Skeletal muscle tissue (tissue), 4 donors: ENCODE measurements around the gene SOD1. TPM values are rescaled to one million over a fixed set of nuclear protein-coding genes. Genes with fewer than 3 reads are reported as not detected.

Experiments used
- H3K27ac ChIP-seq: one replicate; pipeline ENCODE4 v1.7.0; 2013; ENCODE audit warnings: mild to moderate bottlenecking, low read depth, low read length, inconsistent platforms
- H3K27me3 ChIP-seq, 3 donors: one replicate each; pipeline ENCODE4 v1.7.0; 2013; ENCODE audit warnings: low read length in 3 of 3; ENCODE audit not compliant: control insufficient read depth in 3 of 3, insufficient read depth in 3 of 3
- H3K36me3 ChIP-seq, 3 donors: one replicate each; pipeline ENCODE4 v1.7.0; 2013; ENCODE audit warnings: low read length in 3 of 3; ENCODE audit not compliant: control insufficient read depth in 3 of 3, insufficient read depth in 3 of 3
- H3K4me1 ChIP-seq, 3 donors: one replicate each; pipeline ENCODE4 v1.7.0; 2013; ENCODE audit warnings: low read length in 3 of 3, mild to moderate bottlenecking in 3 of 3; ENCODE audit not compliant: control insufficient read depth in 3 of 3, insufficient read depth in 3 of 3
- H3K4me3 ChIP-seq, 3 donors: one replicate each; pipeline ENCODE4 v1.7.0; 2013; ENCODE audit warnings: low read length in 3 of 3
- H3K9ac ChIP-seq, 3 donors: one replicate each; pipeline ENCODE4 v1.7.0; 2013; ENCODE audit warnings: low read length in 3 of 3, mild to moderate bottlenecking in 3 of 3, moderate library complexity in 2 of 3, low read depth in 1 of 3
- H3K9me3 ChIP-seq, 3 donors: one replicate each; pipeline ENCODE4 v1.7.0; 2013; ENCODE audit warnings: low read length in 3 of 3; ENCODE audit not compliant: control insufficient read depth in 3 of 3
- total RNA-seq: library from RNA; depleted of rRNA; stranded (reverse); fragments of >200 nt; gene quantifications from one replicate; pipeline ENCODE4 v1.2.3, GENCODE V29; 2014
- donor health status: Osteomylitis.

Gene SOD1
- total RNA-seq, 1 donor from 2014 or later, result 89.8 TPM

DNA sequence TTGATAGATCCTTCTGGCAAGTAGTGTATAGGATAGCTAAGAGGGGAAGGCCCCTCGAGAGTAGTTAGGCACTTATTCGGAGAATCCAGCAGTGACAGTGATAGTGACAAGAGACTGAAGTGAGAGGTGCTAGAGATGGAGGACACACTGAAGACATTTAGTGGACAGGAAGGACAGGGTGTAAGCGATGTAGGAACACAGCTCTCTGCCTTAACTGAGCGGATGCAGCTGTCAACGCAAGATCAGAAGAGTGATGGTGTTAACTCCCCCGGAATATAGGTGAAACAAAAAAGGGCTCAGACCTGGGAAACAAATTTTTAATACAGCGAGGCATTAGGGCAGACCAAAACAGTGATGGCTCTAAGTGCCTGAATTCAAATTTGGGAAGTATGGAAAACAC is 15.8 kb downstream of the SOD1 start:
- Histone ChIP-seq H3K36me3 (peaks cover 3 to 12% (median 3%) of the 10 kb centered on the region in 3 donors), H3K27ac (no peak overlapping the region), H3K27me3 (no peaks in the 10 kb centered on the region), H3K4me1 (no peaks in the 10 kb centered on the region), H3K9ac (no peak overlapping the region), H3K4me3 (no peak overlapping the region), H3K9me3 (no peaks in the 10 kb centered on the region)

DNA sequence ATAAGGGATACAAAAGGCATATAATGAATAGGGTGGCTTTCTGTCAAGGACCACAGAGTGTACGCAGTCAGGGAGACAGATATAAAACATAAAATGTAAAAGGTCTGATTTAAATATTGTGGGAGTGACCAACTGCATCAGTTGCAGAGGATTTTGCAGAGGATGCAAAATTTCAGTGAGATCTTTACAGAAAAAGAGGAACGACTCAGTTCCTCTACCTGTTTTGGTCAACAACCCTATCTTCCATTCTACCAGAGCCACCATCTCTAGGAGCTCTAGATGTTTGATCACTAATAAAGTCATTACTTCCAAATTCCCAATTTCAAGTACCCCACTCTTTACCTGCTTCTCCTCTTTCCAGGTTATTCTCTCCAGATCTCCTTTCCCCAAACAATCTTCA is 16.5 kb downstream of the SOD1 start:
- no peak overlapping the region for H3K27ac ChIP-seq
- H3K27me3 ChIP-seq, result no peaks in the 10 kb centered on the region
- no peak overlapping the region for H3K4me3 ChIP-seq
- H3K9ac ChIP-seq, result no peak overlapping the region
- no peaks in the 10 kb centered on the region for H3K9me3 ChIP-seq
- H3K36me3 ChIP-seq, result peaks cover 3 to 12% (median 3%) of the 10 kb centered on the region in 3 donors
- H3K4me1 ChIP-seq, result no peaks in the 10 kb centered on the region

DNA sequence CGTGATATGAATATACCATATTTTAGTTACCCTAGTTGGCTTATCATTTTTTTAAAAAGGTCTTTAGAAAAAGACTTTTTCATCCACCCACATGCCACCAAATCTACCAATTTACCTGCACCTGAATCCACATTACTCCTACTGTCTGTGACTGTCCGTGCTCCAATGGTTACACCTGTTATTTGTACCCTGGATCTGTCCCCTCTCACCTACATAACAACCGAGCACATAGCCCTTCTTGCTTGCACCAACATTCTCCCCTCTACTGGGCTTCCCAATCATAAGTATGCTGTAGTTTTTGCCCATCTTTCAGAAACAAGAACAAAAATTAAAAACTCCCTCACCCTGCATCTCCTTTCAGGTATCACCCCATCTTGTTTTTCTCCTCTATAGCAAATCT is 17.6 kb downstream of the SOD1 start:
- Histone ChIP-seq H3K36me3 (peaks cover 0 to 1% (median 1%) of the 10 kb centered on the region in 3 donors), H3K27ac (no peak overlapping the region), H3K4me1 (no peaks in the 10 kb centered on the region), H3K4me3 (no peak overlapping the region), H3K27me3 (no peaks in the 10 kb centered on the region), H3K9me3 (no peaks in the 10 kb centered on the region), H3K9ac (no peak overlapping the region)

DNA sequence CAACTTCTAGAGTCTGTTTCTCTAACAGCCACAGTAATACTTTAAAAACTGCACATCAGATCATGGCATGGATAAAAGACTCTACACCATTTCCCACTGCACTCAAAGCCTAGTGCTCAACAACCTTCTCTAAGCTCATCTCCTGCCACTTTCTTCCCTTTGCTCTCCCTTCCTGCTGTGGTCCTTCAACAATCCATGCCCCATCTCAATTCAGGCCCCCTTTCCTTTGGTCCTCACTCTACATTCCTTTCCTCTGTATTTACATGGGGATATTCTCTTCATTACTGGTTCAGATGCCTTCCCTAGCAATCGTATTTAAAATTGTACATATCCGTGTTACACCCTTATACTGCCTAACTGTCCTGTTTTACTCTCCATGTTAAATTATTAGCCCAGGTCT is 19.0 kb downstream of the SOD1 start:
- H3K9me3 ChIP-seq, result no peaks in the 10 kb centered on the region
- no peak overlapping the region for H3K9ac ChIP-seq
- no peaks in the 10 kb centered on the region for H3K4me1 ChIP-seq
- peaks cover 3 to 9% (median 5%) of the 10 kb centered on the region in 3 donors for H3K36me3 ChIP-seq
- no peak overlapping the region for H3K4me3 ChIP-seq
- no peaks in the 10 kb centered on the region for H3K27me3 ChIP-seq
- H3K27ac ChIP-seq, result no peak overlapping the region

DNA sequence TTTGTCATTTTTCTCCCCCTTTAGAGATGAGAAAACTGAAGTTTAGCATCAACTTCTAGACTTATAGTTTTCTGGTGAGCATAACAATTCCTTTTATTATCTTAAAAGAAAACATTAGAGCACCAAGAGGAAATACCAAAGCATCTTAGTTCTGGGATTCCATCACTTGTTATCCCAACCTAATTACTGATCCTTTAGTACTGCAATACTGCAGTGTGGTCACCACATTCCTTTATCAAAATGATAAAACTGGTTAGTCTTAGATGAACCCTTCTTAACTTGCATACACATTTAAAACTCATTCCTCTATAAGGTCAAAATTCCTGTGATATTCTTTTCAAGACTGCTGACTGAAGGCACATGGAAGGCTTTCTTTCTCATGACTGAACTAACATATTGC is 23.1 kb downstream of the SOD1 start:
- H3K27ac ChIP-seq, result no peak overlapping the region
- no peaks in the 10 kb centered on the region for H3K27me3 ChIP-seq
- H3K4me3 ChIP-seq, result no peak overlapping the region
- H3K36me3 ChIP-seq, result peaks cover 18 to 37% (median 27%) of the 10 kb centered on the region in 3 donors
- no peaks in the 10 kb centered on the region for H3K9me3 ChIP-seq
- no peaks in the 10 kb centered on the region for H3K4me1 ChIP-seq
- no peak overlapping the region for H3K9ac ChIP-seq

- H3K9ac ChIP-seq, result no peak overlapping the region
- H3K4me1 ChIP-seq, result no peaks in the 10 kb centered on the region
- no peaks in the 10 kb centered on the region for H3K9me3 ChIP-seq
- H3K27me3 ChIP-seq, result no peaks in the 10 kb centered on the region
- H3K36me3 ChIP-seq, result peaks cover 20 to 41% (median 27%) of the 10 kb centered on the region in 3 donors
- no peak overlapping the region for H3K27ac ChIP-seq
- no peak overlapping the region for H3K4me3 ChIP-seq
These were observed 23.5 kb downstream of the SOD1 start for GRCh38 chr21:31683029-31683428.

- Histone ChIP-seq H3K9ac (no peak overlapping the region), H3K4me3 (no peak overlapping the region), H3K36me3 (peaks cover 22 to 47% (median 33%) of the 10 kb centered on the region in 3 donors), H3K27ac (no peak overlapping the region), H3K9me3 (no peaks in the 10 kb centered on the region), H3K4me1 (no peaks in the 10 kb centered on the region), H3K27me3 (no peaks in the 10 kb centered on the region)
These were observed 25.4 kb downstream of the SOD1 start for GRCh38 chr21:31684918-31685317.

DNA sequence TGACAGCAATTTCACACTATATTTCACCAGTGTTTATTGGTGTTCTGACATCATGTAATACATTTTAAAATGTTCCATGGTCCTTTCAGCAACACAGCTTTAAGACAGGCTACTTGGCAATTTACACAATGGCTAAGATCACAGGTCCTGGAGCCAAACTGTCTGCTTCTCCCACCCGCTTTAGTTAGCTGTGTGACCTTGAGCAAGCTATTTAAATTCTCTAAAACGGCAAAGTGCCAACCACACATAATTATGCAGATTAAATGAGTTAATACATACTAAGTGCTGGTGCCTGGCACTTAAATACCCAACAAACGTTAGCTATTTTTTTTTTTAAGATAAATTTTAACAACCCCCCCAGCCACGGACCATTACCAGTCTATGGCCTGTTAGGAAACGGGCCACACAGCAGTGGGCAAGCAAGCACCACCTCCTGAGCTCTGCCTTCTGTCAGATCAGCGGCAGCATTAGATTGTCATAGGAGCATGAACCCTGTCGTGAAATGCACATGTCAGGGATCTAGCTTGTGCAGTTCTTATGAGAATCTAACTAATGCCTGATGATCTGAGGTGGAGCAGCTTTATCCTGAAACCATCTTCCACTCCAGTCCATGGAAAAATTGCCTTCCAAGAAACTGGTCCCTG is 26.9 kb downstream of the SOD1 start:
- no peaks in the 10 kb centered on the region for H3K9me3 ChIP-seq
- H3K4me1 ChIP-seq, result no peaks in the 10 kb centered on the region
- no peak overlapping the region for H3K9ac ChIP-seq
- H3K27ac ChIP-seq, result no peak overlapping the region
- H3K36me3 ChIP-seq, result peaks cover 22 to 59% (median 45%) of the 10 kb centered on the region in 3 donors
- no peak overlapping the region for H3K4me3 ChIP-seq
- H3K27me3 ChIP-seq, result no peaks in the 10 kb centered on the region

GRCh38 chr21:31687108-31687507 is 27.6 kb downstream of the SOD1 start:
- Histone ChIP-seq H3K4me1 (no peaks in the 10 kb centered on the region), H3K27me3 (no peaks in the 10 kb centered on the region), H3K4me3 (no peak overlapping the region), H3K9me3 (no peaks in the 10 kb centered on the region), H3K27ac (no peak overlapping the region), H3K9ac (no peak overlapping the region), H3K36me3 (peaks cover 27 to 65% (median 50%) of the 10 kb centered on the region in 3 donors)

GRCh38 chr21:31688603-31689368 is 29.3 kb downstream of the SOD1 start:
- H3K27ac ChIP-seq, result no peak overlapping the region
- no peaks in the 10 kb centered on the region for H3K9me3 ChIP-seq
- peaks cover 33 to 72% (median 54%) of the 10 kb centered on the region in 3 donors for H3K36me3 ChIP-seq
- no peak overlapping the region for H3K9ac ChIP-seq
- no peaks in the 10 kb centered on the region for H3K27me3 ChIP-seq
- H3K4me3 ChIP-seq, result no peak overlapping the region
- H3K4me1 ChIP-seq, result no peaks in the 10 kb centered on the region
